VCaP (cell line): ENCODE measurements around the gene PIK3C2G.
"Not testable (repeated sequence)": the region's sequence is repeated elsewhere in the genome, so short reads cannot be mapped to it uniquely, and the experiment has no call there.

ENCODE experiments used
- H3K27ac ChIP-seq: fragments of 450-650 bp; 2 replicates; pipeline ENCODE4 v1.5.1; 2017
- TF ChIP-seq, protein P1 (sequence below): fragments of 450-650 bp; conservative IDR thresholded peaks from 2 replicates; pipeline ENCODE4 v1.5.1; 2017; ENCODE audit warnings: mild to moderate bottlenecking, moderate library complexity

The PIK3C2G gene

DNA sequence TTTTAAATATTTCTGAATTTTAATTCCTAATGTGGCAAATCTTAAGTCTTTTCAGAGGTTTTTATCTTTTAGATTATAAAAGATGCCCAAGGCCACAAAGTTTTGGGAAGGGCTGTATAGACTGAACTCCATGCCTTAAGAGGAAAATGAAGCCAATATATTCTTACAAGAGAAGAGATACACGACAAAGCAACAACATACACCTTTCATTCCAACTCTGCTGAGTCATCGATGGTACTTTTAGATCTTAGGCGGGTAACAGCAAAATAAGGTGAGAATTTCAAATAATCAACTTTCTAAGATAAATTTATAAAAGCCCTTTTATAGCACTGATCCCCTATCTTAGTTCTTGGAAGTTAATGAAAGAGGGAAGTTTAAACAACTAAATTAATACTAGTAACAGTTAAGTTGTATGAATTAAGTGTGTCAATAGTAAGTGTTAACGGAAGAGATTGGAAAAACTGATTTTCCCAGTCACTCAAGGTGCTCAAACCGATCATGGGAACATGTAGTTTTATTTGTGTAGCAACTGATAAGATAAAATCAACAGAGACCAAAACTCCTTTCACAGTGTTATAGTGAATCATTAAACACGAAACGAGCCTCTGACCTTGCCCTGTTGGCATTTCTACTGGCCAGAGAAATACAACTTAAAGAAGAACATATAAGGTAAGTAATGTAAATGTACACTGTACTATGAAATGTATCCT, 18.8 kb upstream of the PIK3C2G start:
- no peak overlapping the region for H3K27ac ChIP-seq
- TF ChIP-seq, protein P1, sequence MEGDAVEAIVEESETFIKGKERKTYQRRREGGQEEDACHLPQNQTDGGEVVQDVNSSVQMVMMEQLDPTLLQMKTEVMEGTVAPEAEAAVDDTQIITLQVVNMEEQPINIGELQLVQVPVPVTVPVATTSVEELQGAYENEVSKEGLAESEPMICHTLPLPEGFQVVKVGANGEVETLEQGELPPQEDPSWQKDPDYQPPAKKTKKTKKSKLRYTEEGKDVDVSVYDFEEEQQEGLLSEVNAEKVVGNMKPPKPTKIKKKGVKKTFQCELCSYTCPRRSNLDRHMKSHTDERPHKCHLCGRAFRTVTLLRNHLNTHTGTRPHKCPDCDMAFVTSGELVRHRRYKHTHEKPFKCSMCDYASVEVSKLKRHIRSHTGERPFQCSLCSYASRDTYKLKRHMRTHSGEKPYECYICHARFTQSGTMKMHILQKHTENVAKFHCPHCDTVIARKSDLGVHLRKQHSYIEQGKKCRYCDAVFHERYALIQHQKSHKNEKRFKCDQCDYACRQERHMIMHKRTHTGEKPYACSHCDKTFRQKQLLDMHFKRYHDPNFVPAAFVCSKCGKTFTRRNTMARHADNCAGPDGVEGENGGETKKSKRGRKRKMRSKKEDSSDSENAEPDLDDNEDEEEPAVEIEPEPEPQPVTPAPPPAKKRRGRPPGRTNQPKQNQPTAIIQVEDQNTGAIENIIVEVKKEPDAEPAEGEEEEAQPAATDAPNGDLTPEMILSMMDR = no peak

GRCh38 chr12:18243238-18243637, 18.1 kb upstream of the PIK3C2G start:
- no peak overlapping the region for H3K27ac ChIP-seq
- TF ChIP-seq, protein P1 = no peak

- TF ChIP-seq, protein P1 = peak; percentile 48
- H3K27ac ChIP-seq = no peak overlapping the region
Measured at GRCh38 chr12:18246066-18246465, 15.3 kb upstream of the PIK3C2G start.

DNA sequence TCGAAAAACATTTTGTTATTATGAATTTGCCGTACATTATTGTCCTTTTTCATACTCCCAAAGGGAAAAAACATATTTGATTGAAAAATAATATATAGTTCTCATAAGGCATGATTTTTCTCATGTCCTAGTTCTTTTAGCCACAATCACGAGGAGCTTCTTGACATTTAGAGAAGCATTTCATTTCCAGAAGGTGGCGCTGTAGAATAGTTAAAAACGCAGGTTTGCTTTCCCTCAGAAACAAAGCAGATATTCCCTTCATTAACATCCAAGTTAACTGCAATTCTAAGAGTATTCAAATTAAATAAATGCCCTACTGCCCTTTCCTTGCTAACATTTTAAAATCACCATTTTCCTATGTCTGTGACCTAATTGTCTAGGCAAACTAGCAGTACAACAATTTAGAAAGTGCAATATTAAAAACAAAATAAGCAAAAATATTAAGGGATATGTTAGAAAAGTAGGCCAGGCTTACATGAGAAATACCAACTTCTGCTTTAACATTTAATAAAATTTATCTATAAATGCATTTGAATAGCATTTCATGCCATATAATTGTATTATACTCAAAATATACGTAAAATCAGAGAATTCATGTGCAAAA, 10.9 kb upstream of the PIK3C2G start:
- TF ChIP-seq, protein P1 = peak; percentile 86
- H3K27ac ChIP-seq = no peak overlapping the region

DNA sequence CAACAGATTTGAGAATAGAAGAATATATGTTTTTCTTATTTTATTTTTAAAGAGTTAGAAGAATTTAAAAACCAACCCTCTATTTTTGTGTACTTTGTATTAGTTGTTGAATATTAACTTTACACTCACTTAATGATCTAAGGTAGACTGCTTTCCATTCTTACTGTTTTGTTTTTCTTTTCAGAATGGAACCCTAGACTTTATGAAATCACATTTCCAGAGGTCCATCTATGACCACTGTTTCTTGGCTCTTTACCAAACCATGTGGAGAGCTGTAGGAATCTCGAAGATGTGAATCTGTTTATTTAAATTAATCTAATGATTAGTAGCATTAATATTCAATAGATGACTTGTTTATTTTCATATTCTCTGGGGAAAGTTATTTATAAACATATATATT, 7.2 kb upstream of the PIK3C2G start:
- TF ChIP-seq, protein P1 = no peak
- no peak overlapping the region for H3K27ac ChIP-seq

DNA sequence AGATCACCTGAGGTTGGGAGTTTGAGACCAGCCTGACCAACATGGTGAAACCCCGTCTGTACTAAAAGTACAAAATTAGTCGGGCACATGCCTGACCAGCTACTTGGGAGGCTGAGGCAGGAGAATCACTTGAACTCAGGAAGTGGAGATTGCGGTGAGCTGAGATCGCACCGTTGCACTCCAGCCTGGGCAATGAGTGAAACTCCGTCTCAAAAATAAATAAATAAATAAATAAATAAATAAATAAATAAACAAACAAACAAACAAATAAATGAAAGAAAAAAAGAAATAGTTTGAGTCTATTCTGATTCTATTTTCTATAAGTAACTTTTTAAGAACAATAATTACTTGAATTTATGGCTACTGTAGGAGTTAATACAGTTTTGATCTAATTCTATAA, 6.3 kb upstream of the PIK3C2G start:
- H3K27ac ChIP-seq = not testable (repeated sequence)

DNA sequence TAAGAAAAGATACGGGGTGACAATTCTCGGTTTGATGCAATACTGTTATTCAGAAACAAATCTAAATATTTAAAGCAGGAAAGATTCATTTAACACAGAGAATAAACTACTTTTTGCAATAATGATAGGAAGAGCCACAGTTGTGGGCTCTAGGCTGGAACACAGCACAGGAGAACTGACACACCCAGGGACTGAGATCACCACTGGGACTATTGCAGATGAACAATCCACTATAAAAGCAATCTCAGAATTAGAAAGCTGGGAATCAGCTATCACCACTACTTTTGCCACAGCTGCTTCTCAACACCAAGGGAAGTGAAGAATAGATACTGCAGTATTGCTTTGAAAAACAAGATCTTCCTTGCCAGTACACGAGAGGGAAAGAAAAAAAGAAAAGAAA, 4.1 kb upstream of the PIK3C2G start:
- TF ChIP-seq, protein P1 = no peak
- no peak overlapping the region for H3K27ac ChIP-seq

DNA sequence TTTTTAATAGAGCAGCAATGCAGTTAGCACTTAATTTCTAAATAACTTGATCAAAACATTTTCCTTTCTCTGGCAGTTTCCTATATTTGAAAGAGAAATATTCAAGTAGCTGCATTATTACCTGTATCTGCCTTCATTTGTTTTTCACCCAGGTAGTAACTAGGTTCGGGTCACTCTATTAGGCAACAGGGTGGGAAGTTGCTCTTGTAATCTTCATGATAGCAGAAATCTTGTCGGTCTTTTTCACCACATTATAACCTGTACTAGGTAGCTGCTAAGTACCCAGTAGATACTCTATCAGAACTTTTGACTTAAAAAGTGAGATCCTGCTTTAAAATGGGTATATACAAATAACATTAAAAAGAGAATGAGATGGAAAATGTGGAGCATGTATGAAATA, 2.4 kb upstream of the PIK3C2G start:
- TF ChIP-seq, protein P1 = no peak
- H3K27ac ChIP-seq = no peak overlapping the region
